IPS DF 4.7 (cell line): ENCODE data around the gene ASB6.
"Not testable (repeated sequence)": the region's sequence is repeated elsewhere in the genome, so short reads cannot be mapped to it uniquely, and the experiment has no call there.

Experiments used
- DNase-seq: peaks from one replicate; pipeline ENCODE4 v3.0.0-alpha.2; 2013; ENCODE audit warnings: low spot score; ENCODE audit errors: extremely low read depth

Gene ASB6

GRCh38 chr9:129609486-129610212 lies 32.3 kb downstream of the ASB6 start:
- no peak for DNase-seq

- no peak for DNase-seq
These were observed 33.1 kb downstream of the ASB6 start for GRCh38 chr9:129608561-129609481.

- no peak for DNase-seq
These were observed 34.9 kb downstream of the ASB6 start for GRCh38 chr9:129607027-129607387.

- DNase-seq: no peak
These were observed 35.6 kb downstream of the ASB6 start for GRCh38 chr9:129606161-129607026.

- no peak for DNase-seq
These were observed 37.2 kb downstream of the ASB6 start for GRCh38 chr9:129604766-129605163.

GRCh38 chr9:129604056-129604765 lies 37.7 kb downstream of the ASB6 start:
- no peak for DNase-seq

GRCh38 chr9:129602598-129603415 lies 39.1 kb downstream of the ASB6 start:
- no peak for DNase-seq

GRCh38 chr9:129601082-129601674 lies 40.8 kb downstream of the ASB6 start:
- DNase-seq: no peak

GRCh38 chr9:129598089-129598596 lies 43.8 kb downstream of the ASB6 start:
- no peak for DNase-seq

GRCh38 chr9:129597355-129598088 lies 44.4 kb downstream of the ASB6 start:
- DNase-seq: no peak

- DNase-seq: no peak
These were observed 45.2 kb downstream of the ASB6 start for GRCh38 chr9:129596541-129597331.

- DNase-seq: no peak
These were observed 45.9 kb downstream of the ASB6 start for GRCh38 chr9:129595903-129596540.

- DNase-seq: no peak
These were observed 46.6 kb downstream of the ASB6 start for GRCh38 chr9:129595311-129595741.

GRCh38 chr9:129594632-129595031 lies 47.3 kb downstream of the ASB6 start:
- no peak for DNase-seq

- not testable (repeated sequence) for DNase-seq
These were observed 49.2 kb downstream of the ASB6 start for GRCh38 chr9:129592790-129593189.

- no peak for DNase-seq
These were observed 50.0 kb downstream of the ASB6 start for GRCh38 chr9:129591916-129592315.

GRCh38 chr9:129590466-129590865 lies 51.5 kb downstream of the ASB6 start:
- no peak for DNase-seq
